ENCODE measurements around the gene SALL4. TPM values are rescaled to one million over a fixed set of nuclear protein-coding genes. Genes with fewer than 3 reads are reported as not detected.
A peak's percentile ranks its signal among the peaks of the same experiment; 100 is the strongest.

SALL4 gene
- total and polyA plus RNA-seq, 2 of the 8 experiments (the other 6 are each of a cell fraction or from before 2014, with no cell fraction given) = 108 to 235 TPM

GRCh38 chr20:51750037-51750769 lies 52.1 kb downstream of the SALL4 start:
- Histone ChIP-seq H3K4me3 (ENCODE audit: extremely low read depth in 1 of 4, insufficient read depth in 2 of 4, low read depth in 3 of 4, low read length in 4 of 4) (no peak overlapping the region), H3K23me2 (ENCODE audit: low read depth, low read length) (no peaks in the 10 kb centered on the region), H2AFZ (ENCODE audit: low read length) (no peak overlapping the region), H2BK5ac (ENCODE audit: low read depth, low read length) (0 out of 2 replicates have a peak overlapping the region, but pooled peaks have one; percentile 2), H2BK12ac (ENCODE audit: low read depth, low read length) (peak overlapping the region; percentile 6; the same call in 1 of the 2 replicates), H3K79me1 (ENCODE audit: low read depth, low read length) (no peaks in the 10 kb centered on the region), H3K9ac (replicated peaks in 1 of 4; ENCODE audit: extremely low read depth in 1 of 4, low read depth in 3 of 4, low read length in 3 of 4) (no peak overlapping the region), H3K4me2 (ENCODE audit: insufficient read depth in 1 of 2, low read depth in 2 of 2, low read length in 2 of 2) (no peak overlapping the region), H2BK20ac (ENCODE audit: low read length) (peak overlapping the region; percentile 1; the same call in 1 of the 2 replicates), H3K27ac (ENCODE audit: low read depth, low read length) (no peak overlapping the region), H2BK15ac (ENCODE audit: low read length) (peak overlapping the region; percentile 8; the same call in 1 of the 2 replicates), H3K56ac (replicated peaks; ENCODE audit: insufficient read length, low read depth, low read length) (no peak overlapping the region), H4K91ac (replicated peaks; ENCODE audit: insufficient read length, low read length) (no peak overlapping the region), H2AK5ac (ENCODE audit: low read depth, low read length) (no peak overlapping the region), H3K23ac (ENCODE audit: insufficient read length) (no peak overlapping the region), H3K18ac (ENCODE audit: extremely low read depth, low read length) (no peak overlapping the region), H4K5ac (ENCODE audit: insufficient read length, low read depth, low read length) (no peak overlapping the region), H2BK120ac (replicated peaks; ENCODE audit: low read depth, low read length) (no peak overlapping the region), H3K27me3 (replicated peaks in 1 of 4; ENCODE audit: control insufficient read depth in 3 of 4, extremely low read depth in 1 of 4, insufficient read depth in 3 of 4, low read length in 3 of 4) (no peaks in the 10 kb centered on the region), H3K14ac (ENCODE audit: insufficient read length) (no peak overlapping the region), H4K20me1 (replicated peaks in 1 of 2; ENCODE audit: control insufficient read depth in 1 of 2, insufficient read depth in 2 of 2, low read length in 2 of 2) (no peaks in the 10 kb centered on the region), H3K9me3 (ENCODE audit: insufficient read depth in 2 of 2, low read depth in 1 of 2, low read length in 1 of 2) (no peaks in the 10 kb centered on the region), H3K4ac (replicated peaks; ENCODE audit: insufficient read length, low read depth, low read length) (no peak overlapping the region), H4K8ac (ENCODE audit: extremely low read depth, insufficient read depth, low read length) (no peak overlapping the region), H3K36me3 (ENCODE audit: control insufficient read depth in 2 of 4, insufficient read depth in 4 of 4, low read length in 3 of 4) (no peaks in the 10 kb centered on the region), H3K4me1 (replicated peaks in 1 of 4; ENCODE audit: control insufficient read depth in 3 of 4, insufficient read depth in 4 of 4, low read length in 3 of 4) (peaks cover 0 to 3% (median 0%) of the 10 kb centered on the region in 4 experiments; a peak in 3 of 7 replicates), H3K79me2 (ENCODE audit: control insufficient read depth in 1 of 2, insufficient read depth in 2 of 2, low read length in 2 of 2) (no peaks in the 10 kb centered on the region)
- CTCF ChIA-PET (ENCODE audit: partially characterized antibody) = interaction anchor here (1.0 to 1.4 kb wide), 3 partner anchors 19 to 139 kb away, joined by 3 to 6 read pairs (median 4); no protein-coding TSS in a partner anchor
- TF ChIP-seq JUND (IDR thresholded peaks at IDR 0.05; ENCODE audit: low read length) (peak; percentile 62), SRF (IDR thresholded peaks at IDR 0.05; ENCODE audit: low read depth, low read length) (no peak), ZNF274 (IDR thresholded peaks at IDR 0.05; ENCODE audit: borderline replicate concordance, extremely low read depth, low read length) (no peak)
- POLR2A ChIA-PET (ENCODE audit: partially characterized antibody) = interaction anchor here (0.9 to 1.4 kb wide), 2 partner anchors 10 to 17 kb away, joined by 3 to 4 read pairs; no protein-coding TSS in a partner anchor
- 83% methylated on average over 19 of the region's 19 CpGs; no CpG with 5 or more reads in 1 of the 2 experiments for WGBS, 2 experiments (ENCODE audit: extremely low coverage in 1 of 2, insufficient coverage in 1 of 2, insufficient read length in 1 of 2, insufficient replicate concordance in 2 of 2, low coverage in 1 of 2, low lambda C conversion rate in 2 of 2, missing lambda C conversion rate in 1 of 2)
- no peak for FAIRE-seq
- no peak for DNase-seq (ENCODE audit: low read depth in 1 of 2, low spot score in 2 of 2)
